ENCODE measurements around the gene ZBTB16. TPM values are rescaled to one million over a fixed set of nuclear protein-coding genes. Genes with fewer than 3 reads are reported as not detected.

The ZBTB16 gene
- total and polyA plus RNA-seq, 2 of the 4 experiments (the other 2 are of a cell fraction): not detected

DNA sequence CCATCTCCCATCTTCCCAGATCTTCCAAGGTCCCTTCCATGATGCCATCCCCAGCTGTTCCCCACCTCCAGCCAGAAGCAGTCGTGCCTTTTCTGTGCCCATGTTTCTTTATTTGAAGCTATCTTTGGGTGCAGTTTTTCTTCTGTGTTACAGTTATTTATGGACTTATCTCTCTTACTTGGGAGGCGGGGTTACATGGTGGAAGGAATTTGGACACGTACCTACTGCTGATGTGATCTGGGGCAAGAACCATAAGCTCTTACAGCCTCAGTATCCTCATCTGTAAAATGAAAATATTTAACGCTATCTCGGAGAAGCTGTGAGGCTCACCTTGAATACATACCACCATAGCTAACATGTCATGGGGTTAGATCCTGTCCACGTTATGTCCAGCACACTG is 98.9 kb downstream of the ZBTB16 start:
- no peak overlapping the region for H4K91ac ChIP-seq (ENCODE audit: insufficient read depth, low read depth, low read length)
- no peak overlapping the region for H3K18ac ChIP-seq (ENCODE audit: low read depth, low read length)
- no peak overlapping the region for H2BK5ac ChIP-seq (ENCODE audit: low read depth, low read length, poor library complexity, severe bottlenecking)
- no peaks in the 10 kb centered on the region for H3K79me1 ChIP-seq (ENCODE audit: low read depth in 1 of 2, low read length in 2 of 2)
- CTCF ChIA-PET: no interaction called here
- no peak overlapping the region for H2AK9ac ChIP-seq (replicated peaks; ENCODE audit: low read depth, low read length, poor library complexity)
- peaks cover 3% of the 10 kb centered on the region; the same call in 1 of the 2 replicates for H3K9me1 ChIP-seq (ENCODE audit: insufficient read depth, low read length)
- H4K20me1 ChIP-seq (ENCODE audit: insufficient read depth, low read length): no peaks in the 10 kb centered on the region; the same call in 1 of the 2 replicates
- POLR2A ChIA-PET (ENCODE audit: unreplicated experiment): no interaction called here
- peaks cover 46% of the 10 kb centered on the region for H3K27me3 ChIP-seq (ENCODE audit: control insufficient read depth, insufficient read depth, low read length)
- H3K27ac ChIP-seq (ENCODE audit: insufficient read depth, low read length): no peak overlapping the region
- no peak overlapping the region for H2BK120ac ChIP-seq (ENCODE audit: low read depth, low read length)
- no peaks in the 10 kb centered on the region for H3K9me3 ChIP-seq (ENCODE audit: control insufficient read depth, insufficient read depth, low read length)
- no peak overlapping the region for H3K9ac ChIP-seq (ENCODE audit: low read depth, low read length)
- no peak overlapping the region for H2AK5ac ChIP-seq (ENCODE audit: low read depth, low read length)
- H4K8ac ChIP-seq (ENCODE audit: low read depth in 2 of 2, low read length in 2 of 2): no peak overlapping the region
- dilution Hi-C loops (cut with HindIII; ENCODE audit: low sequenced_read_pairs, unreplicated experiment): no loop called here
- no CpG with 5 or more reads among the region's 6 CpGs for WGBS, 2 experiments (ENCODE audit: extremely low coverage in 2 of 2, insufficient read length in 1 of 2)
- DNase-seq (no peak), ATAC-seq (ENCODE audit: low read depth) (no peak)
- H2BK20ac ChIP-seq (ENCODE audit: low read depth, low read length): no peak overlapping the region
- H3K4me2 ChIP-seq (ENCODE audit: low read depth, low read length): no peak overlapping the region
- H3K14ac ChIP-seq (replicated peaks; ENCODE audit: low read depth, low read length): no peak overlapping the region
- H4K5ac ChIP-seq (ENCODE audit: low read depth, low read length): no peak overlapping the region
- H3K4me1 ChIP-seq (ENCODE audit: control insufficient read depth, insufficient read depth, low read length): peaks cover 14% of the 10 kb centered on the region; the same call in 1 of the 2 replicates
- intact Hi-C loops (cut with micrococcal nuclease): no loop called here
- no peak overlapping the region for H3K56ac ChIP-seq (ENCODE audit: extremely low read depth, insufficient read depth, low read length)
- H2BK15ac ChIP-seq (ENCODE audit: low read depth, low read length): no peak overlapping the region
- H3K4me3 ChIP-seq (ENCODE audit: insufficient read depth, low read depth, low read length): no peak overlapping the region
- TF ChIP-seq POLR2A (IDR thresholded peaks at IDR 0.05; ENCODE audit: low read depth, low read length) (no peak), MXI1 (IDR thresholded peaks at IDR 0.05; ENCODE audit: borderline replicate concordance, low read depth, low read length) (no peak), RAD21 (IDR thresholded peaks at IDR 0.05; ENCODE audit: low read length) (no peak), NFE2L2 (IDR thresholded peaks at IDR 0.05; ENCODE audit: low read depth, low read length) (no peak), FOS (IDR thresholded peaks at IDR 0.05; ENCODE audit: low read depth, low read length) (no peak), RFX5 (IDR thresholded peaks at IDR 0.05; ENCODE audit: low read depth, low read length) (no peak), MAFK (IDR thresholded peaks at IDR 0.05; ENCODE audit: low read depth, low read length) (no peak), CHD1 (IDR thresholded peaks at IDR 0.05; ENCODE audit: low read depth, low read length) (no peak), SMC3 (IDR thresholded peaks at IDR 0.05; ENCODE audit: low read depth, low read length) (no peak), MAZ (IDR thresholded peaks at IDR 0.05; ENCODE audit: borderline replicate concordance, low read depth, low read length) (no peak)
- TF ChIP-seq, protein P1, sequence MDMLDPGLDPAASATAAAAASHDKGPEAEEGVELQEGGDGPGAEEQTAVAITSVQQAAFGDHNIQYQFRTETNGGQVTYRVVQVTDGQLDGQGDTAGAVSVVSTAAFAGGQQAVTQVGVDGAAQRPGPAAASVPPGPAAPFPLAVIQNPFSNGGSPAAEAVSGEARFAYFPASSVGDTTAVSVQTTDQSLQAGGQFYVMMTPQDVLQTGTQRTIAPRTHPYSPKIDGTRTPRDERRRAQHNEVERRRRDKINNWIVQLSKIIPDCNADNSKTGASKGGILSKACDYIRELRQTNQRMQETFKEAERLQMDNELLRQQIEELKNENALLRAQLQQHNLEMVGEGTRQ (IDR thresholded peaks at IDR 0.05; ENCODE audit: low read depth, low read length): no peak
- TF ChIP-seq, protein P2, sequence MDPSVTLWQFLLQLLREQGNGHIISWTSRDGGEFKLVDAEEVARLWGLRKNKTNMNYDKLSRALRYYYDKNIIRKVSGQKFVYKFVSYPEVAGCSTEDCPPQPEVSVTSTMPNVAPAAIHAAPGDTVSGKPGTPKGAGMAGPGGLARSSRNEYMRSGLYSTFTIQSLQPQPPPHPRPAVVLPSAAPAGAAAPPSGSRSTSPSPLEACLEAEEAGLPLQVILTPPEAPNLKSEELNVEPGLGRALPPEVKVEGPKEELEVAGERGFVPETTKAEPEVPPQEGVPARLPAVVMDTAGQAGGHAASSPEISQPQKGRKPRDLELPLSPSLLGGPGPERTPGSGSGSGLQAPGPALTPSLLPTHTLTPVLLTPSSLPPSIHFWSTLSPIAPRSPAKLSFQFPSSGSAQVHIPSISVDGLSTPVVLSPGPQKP (IDR thresholded peaks at IDR 0.05; ENCODE audit: borderline replicate concordance, low read depth, low read length): no peak
- in situ Hi-C loops (cut with MboI; ENCODE audit: low sequenced_read_pairs): no loop called here
- BruUV-seq (replicated peaks): no TSS peak
- no peak overlapping the region for H3K4ac ChIP-seq (ENCODE audit: low read depth, low read length)
- H3K36me3 ChIP-seq (ENCODE audit: control insufficient read depth, insufficient read depth, low read length): no peaks in the 10 kb centered on the region
- H2AFZ ChIP-seq (replicated peaks; ENCODE audit: low read length, poor library complexity): no peak overlapping the region
- no peak overlapping the region for H3K23ac ChIP-seq (ENCODE audit: low read depth, low read length)

All from IMR-90 (cell line).